Suprapubic skin (tissue), 4 donors: ENCODE results near the gene TP53INP2.
"Not testable (repeated sequence)": the region's sequence is repeated elsewhere in the genome, so short reads cannot be mapped to it uniquely, and the experiment has no call there.

Experiments
- CTCF ChIP-seq, 2 donors: fragments of 200-600 bp in 1 of 2; fragments of 450-650 bp in 1 of 2; sonication (generic) in 1 of 2; IDR thresholded peaks; one replicate each; pipeline ENCODE4 v1.5.1; 2016 to 2019; ENCODE audit warnings: antibody characterized with exemption in 2 of 2, mild to moderate bottlenecking in 1 of 2, moderate library complexity in 1 of 2
- EP300 ChIP-seq: sonication (generic); formaldehyde crosslinking; IDR thresholded peaks from one replicate; pipeline ENCODE4 v1.6.1; 2017; ENCODE audit warnings: antibody characterized with exemption
- POLR2A ChIP-seq, 2 donors: fragments of 450-650 bp; IDR thresholded peaks; one replicate each; pipeline ENCODE4 v1.6.1; 2017; ENCODE audit warnings: antibody characterized with exemption in 2 of 2, mild to moderate bottlenecking in 2 of 2, moderate library complexity in 2 of 2
- POLR2AphosphoS5 ChIP-seq, 3 donors: sonication (generic); formaldehyde crosslinking; IDR thresholded peaks; one replicate each; pipeline ENCODE4 v1.6.1; 2017; ENCODE audit warnings: antibody characterized with exemption in 3 of 3

DNA sequence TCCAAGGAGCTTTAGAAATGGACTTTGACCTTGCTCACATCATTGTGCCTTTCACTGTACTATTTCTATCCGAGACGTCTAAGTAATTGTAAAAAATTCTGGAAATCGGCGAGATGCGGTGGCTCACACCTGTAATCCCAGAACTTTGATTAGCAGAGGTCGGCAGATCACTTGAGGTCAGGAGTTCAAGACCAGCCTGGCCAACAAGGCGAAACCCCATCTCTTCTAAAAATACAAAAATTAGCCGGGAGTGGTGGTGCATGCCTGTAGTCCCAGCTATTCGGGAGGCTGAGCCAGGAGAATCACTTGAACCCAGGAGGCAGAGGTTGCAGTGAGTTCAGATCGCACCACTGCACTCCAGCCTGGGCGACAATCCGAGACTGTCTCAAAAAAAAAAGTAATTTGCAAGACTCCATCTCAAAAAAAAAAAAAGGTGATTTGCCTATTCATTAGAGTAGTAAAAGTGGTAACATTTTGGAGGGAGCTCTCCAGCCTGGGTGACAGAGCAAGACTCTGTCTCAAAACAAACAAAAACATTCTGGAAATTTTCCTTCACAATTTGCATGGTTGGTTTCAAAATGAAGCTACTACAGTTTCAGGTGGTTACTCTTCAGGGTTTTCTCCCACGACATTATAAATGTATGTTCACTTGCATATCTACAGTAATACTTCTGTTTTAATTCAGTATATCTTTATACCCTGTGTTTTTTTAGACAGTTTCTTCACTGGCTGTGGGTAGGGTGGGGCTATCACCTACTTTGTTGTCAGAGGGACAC is 15.3 kb downstream of the TP53INP2 start:
- not testable (repeated sequence) for TF ChIP-seq CTCF (IDR thresholded peaks at IDR 0.05); POLR2A (IDR thresholded peaks at IDR 0.05); EP300; POLR2AphosphoS5 (IDR thresholded peaks at IDR 0.05)
